Upper lobe of left lung (tissue), 6 donors: ENCODE results near the gene CPVL. TPM values are rescaled to one million over a fixed set of nuclear protein-coding genes. Genes with fewer than 3 reads are reported as not detected.

Experiments
- ATAC-seq, 2 donors: fragments of 200-7000 bp; cut with Tn5 transposase; one replicate each; pipeline ENCODE4 v1.9.1; 2022; ENCODE audit warnings: mild to moderate bottlenecking in 2 of 2, moderate library complexity in 2 of 2; ENCODE audit not compliant: low FRiP score in 2 of 2
- DNase-seq, 2 donors: peaks; one replicate each; pipeline ENCODE4 v3.0.0-alpha.2; 2019 to 2020
- H3K27ac ChIP-seq, 4 donors: fragments of 200-600 bp; sonication (generic); one replicate each; pipeline ENCODE4 v1.5.1; 2016 to 2019
- H3K27me3 ChIP-seq, 4 donors: fragments of 200-600 bp; sonication (generic); one replicate each; pipeline ENCODE4 v1.5.1; 2017 to 2019
- H3K36me3 ChIP-seq, 4 donors: fragments of 200-600 bp; sonication (generic); one replicate each; pipeline ENCODE4 v1.5.1; 2016 to 2019
- H3K4me1 ChIP-seq, 4 donors: fragments of 200-600 bp; sonication (generic); one replicate each; pipeline ENCODE4 v1.5.1; 2018 to 2019
- H3K4me3 ChIP-seq, 4 donors: fragments of 200-600 bp; sonication (generic); one replicate each; pipeline ENCODE4 v1.5.1; 2017 to 2019; ENCODE audit warnings: mild to moderate bottlenecking in 2 of 4, moderate library complexity in 1 of 4
- H3K9me3 ChIP-seq, 4 donors: fragments of 200-600 bp; sonication (generic); one replicate each; pipeline ENCODE4 v1.5.1; 2018 to 2019
- CTCF ChIP-seq, 6 experiments: fragments of 450-650 bp in 4 of 6; fragments of 200-600 bp in 2 of 6; sonication (generic) in 2 of 6; IDR thresholded peaks; one replicate each; pipeline ENCODE4 v1.5.1; 2016 to 2019; ENCODE audit warnings: antibody characterized with exemption in 6 of 6
- EP300 ChIP-seq, 4 donors: sonication (generic); formaldehyde crosslinking; IDR thresholded peaks; one replicate each; pipeline ENCODE4 v1.5.1; 2017; ENCODE audit warnings: antibody characterized with exemption in 4 of 4, control low read depth in 2 of 4
- POLR2A ChIP-seq, 4 donors: fragments of 450-650 bp; IDR thresholded peaks; one replicate each; pipeline ENCODE4 v1.5.1; 2016 to 2017; ENCODE audit warnings: antibody characterized with exemption in 4 of 4, mild to moderate bottlenecking in 2 of 4
- POLR2AphosphoS5 ChIP-seq, 2 donors: sonication (generic); formaldehyde crosslinking; IDR thresholded peaks; one replicate each; pipeline ENCODE4 v1.5.1; 2017; ENCODE audit warnings: antibody characterized with exemption in 2 of 2
- WGBS, 2 donors: methylation state at CpG; one replicate each; pipeline ENCODE4 v1.1.5; 2017 to 2018; 5-methylcytosine and 5-hydroxymethylcytosine counted together
- total RNA-seq, 6 donors: library from RNA; depleted of rRNA in 4 of 6; stranded (reverse); fragments of >200 nt in 4 of 6; gene quantifications; one replicate each; pipeline versions ENCODE4 v1.1.0 to v1.2.1, GENCODE V29; 2016 to 2021
- donor health status: DM: no; HTN: no; CAD: no; lungs with moderate emphysema.
- donor health status: DM: no; HTN: yes; CAD: no; lungs with severe emphysema.

CPVL gene
- total RNA-seq, 6 donors from 2014 or later, result 4.6 to 47.4 (median 23.2) TPM

- no peaks in the 10 kb centered on the region for H3K36me3 ChIP-seq
- peaks cover 0 to 5% (median 0%) of the 10 kb centered on the region in 4 donors for H3K4me1 ChIP-seq
- H3K4me3 ChIP-seq, result no peak overlapping the region
- no peak overlapping the region for H3K27ac ChIP-seq
- ATAC-seq, result no peak
- TF ChIP-seq POLR2A (IDR thresholded peaks at IDR 0.05), result no peak
- no peak for TF ChIP-seq EP300 (IDR thresholded peaks at IDR 0.05)
- no peak for TF ChIP-seq CTCF (IDR thresholded peaks at IDR 0.05)
- TF ChIP-seq POLR2AphosphoS5 (IDR thresholded peaks at IDR 0.05), result no peak
- H3K27me3 ChIP-seq, result no peaks in the 10 kb centered on the region
- DNase-seq, result no peak
- WGBS, 2 donors, result 82 to 83% methylated on average over 5 of the region's 5 CpGs
- no peaks in the 10 kb centered on the region for H3K9me3 ChIP-seq
These were observed 69.7 kb downstream of the CPVL start for GRCh38 chr7:29076631-29077030.

DNA sequence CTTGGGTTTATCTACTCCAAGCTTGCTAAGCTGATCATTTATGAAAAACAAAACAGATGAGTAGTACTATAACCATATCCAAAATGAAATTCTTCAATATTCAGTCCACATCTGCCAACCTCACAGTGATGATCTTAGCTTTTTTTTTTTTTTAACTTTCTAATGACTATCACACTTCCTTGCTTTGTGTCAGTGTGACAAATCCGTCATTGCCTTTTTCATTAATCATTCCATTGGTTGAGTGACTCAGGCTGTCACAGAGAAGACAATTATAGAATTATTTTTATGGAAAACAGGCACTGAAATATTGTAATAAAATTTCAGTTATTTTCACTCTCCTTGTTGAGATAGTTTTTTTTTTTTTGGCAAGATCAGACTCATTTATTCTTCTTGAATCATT, 70.7 kb downstream of the CPVL start:
- Histone ChIP-seq H3K36me3 (no peaks in the 10 kb centered on the region), H3K27me3 (no peaks in the 10 kb centered on the region), H3K9me3 (no peaks in the 10 kb centered on the region), H3K27ac (no peak overlapping the region), H3K4me1 (peaks cover 0 to 6% (median 0%) of the 10 kb centered on the region in 4 donors), H3K4me3 (no peak overlapping the region)
- DNase-seq, result no peak
- no peak for ATAC-seq
- 52 to 66% methylated on average over 1 of the region's 1 CpG for WGBS, 2 donors
- TF ChIP-seq EP300 (IDR thresholded peaks at IDR 0.05), result no peak

DNA sequence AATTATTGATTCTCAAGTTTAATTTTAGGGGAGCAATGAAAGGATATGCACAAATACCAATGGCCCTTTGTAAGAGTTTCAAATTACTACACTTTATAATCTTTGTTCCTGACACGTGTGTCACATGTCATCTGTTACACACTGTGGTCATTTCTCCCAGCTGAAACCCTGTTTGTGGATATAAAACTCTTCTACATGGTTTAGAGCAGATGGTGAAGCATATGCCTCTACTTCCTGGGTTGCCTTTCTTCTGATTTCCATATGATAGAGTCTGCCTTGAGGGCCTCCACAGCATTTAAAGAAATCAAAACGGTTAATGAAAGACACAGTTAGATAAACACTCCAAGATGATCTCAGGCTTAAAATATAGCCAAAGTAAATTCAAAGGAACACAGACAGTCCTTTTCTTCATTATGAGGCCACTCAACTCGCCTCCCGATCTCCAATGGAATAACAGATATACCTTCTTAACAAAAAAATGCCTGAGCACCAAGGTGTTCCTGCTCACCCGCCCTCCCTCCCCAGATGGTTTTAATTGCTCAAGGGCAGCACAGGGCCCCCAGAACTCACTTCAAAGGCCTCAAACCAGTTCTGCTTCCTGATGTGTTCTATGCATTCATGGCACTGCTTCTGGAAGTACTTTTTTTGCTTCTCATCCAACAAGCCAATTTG, 75.0 kb downstream of the CPVL start:
- Histone ChIP-seq H3K4me3 (no peak overlapping the region), H3K27ac (no peak overlapping the region), H3K9me3 (no peaks in the 10 kb centered on the region), H3K27me3 (no peaks in the 10 kb centered on the region), H3K4me1 (peaks cover 0 to 6% (median 0%) of the 10 kb centered on the region in 4 donors), H3K36me3 (no peaks in the 10 kb centered on the region)
- no peak for TF ChIP-seq POLR2A (IDR thresholded peaks at IDR 0.05)
- no peak for TF ChIP-seq CTCF (IDR thresholded peaks at IDR 0.05)
- TF ChIP-seq POLR2AphosphoS5 (IDR thresholded peaks at IDR 0.05), result no peak
- no peak for TF ChIP-seq EP300 (IDR thresholded peaks at IDR 0.05)
- ATAC-seq (no peak), DNase-seq (no peak)
- 63 to 64% methylated on average over 5 of the region's 5 CpGs for WGBS, 2 donors

GRCh38 chr7:29066641-29067040, 79.7 kb downstream of the CPVL start:
- TF ChIP-seq EP300 (IDR thresholded peaks at IDR 0.05) (no peak), POLR2AphosphoS5 (IDR thresholded peaks at IDR 0.05) (no peak), CTCF (IDR thresholded peaks at IDR 0.05) (no peak), POLR2A (IDR thresholded peaks at IDR 0.05) (no peak)
- DNase-seq, result no peak
- Histone ChIP-seq H3K36me3 (no peaks in the 10 kb centered on the region), H3K9me3 (no peaks in the 10 kb centered on the region), H3K4me1 (peaks cover 0 to under 1% (median 0%) of the 10 kb centered on the region in 4 donors), H3K27me3 (no peaks in the 10 kb centered on the region), H3K27ac (no peak overlapping the region), H3K4me3 (no peak overlapping the region)
- 85 to 93% methylated on average over 2 of the region's 2 CpGs for WGBS, 2 donors
- ATAC-seq, result no peak

- 46 to 50% methylated on average over 5 of the region's 5 CpGs for WGBS, 2 donors
These were observed 81.0 kb downstream of the CPVL start for GRCh38 chr7:29065181-29065857.

More at GRCh38 chr7:29065181-29065857, 81.0 kb downstream of the CPVL start:
- H3K4me1 ChIP-seq, result no peaks in the 10 kb centered on the region
- H3K9me3 ChIP-seq, result no peaks in the 10 kb centered on the region
- ATAC-seq (no peak), DNase-seq (no peak)
- no peaks in the 10 kb centered on the region for H3K36me3 ChIP-seq
- H3K4me3 ChIP-seq, result no peak overlapping the region
- no peak overlapping the region for H3K27ac ChIP-seq
- H3K27me3 ChIP-seq, result no peaks in the 10 kb centered on the region
- no peak for TF ChIP-seq CTCF (IDR thresholded peaks at IDR 0.05)
- no peak for TF ChIP-seq EP300 (IDR thresholded peaks at IDR 0.05)
- no peak for TF ChIP-seq POLR2AphosphoS5 (IDR thresholded peaks at IDR 0.05)
- no peak for TF ChIP-seq POLR2A (IDR thresholded peaks at IDR 0.05)
